Measurements from ENCODE around the gene TNFAIP2. TPM values are rescaled to one million over a fixed set of nuclear protein-coding genes. Genes with fewer than 3 reads are reported as not detected.

Gene TNFAIP2
- total RNA-seq, 2 experiments from 2014 or later: not detected

GRCh38 chr14:103142721-103143302, 19.6 kb downstream of the TNFAIP2 start:
- Histone ChIP-seq H3K4me1 (ENCODE audit: insufficient read depth, low read length, poor library complexity, severe bottlenecking) (peaks cover 34% of the 10 kb centered on the region), H3K4me2 (ENCODE audit: low read length) (peak overlapping the region; percentile 73; the same call in 1 of the 2 replicates), H3K79me2 (ENCODE audit: insufficient read depth, low read depth, low read length) (no peaks in the 10 kb centered on the region), H3K27ac (ENCODE audit: low read depth, low read length, poor library complexity, severe bottlenecking) (no peak overlapping the region), H2AFZ (ENCODE audit: low read length) (no peak overlapping the region), H3K36me3 (ENCODE audit: insufficient read depth, low read length) (no peaks in the 10 kb centered on the region), H3K9me3 (ENCODE audit: low read length) (no peaks in the 10 kb centered on the region), H3K4me3 (ENCODE audit: low read depth, low read length, poor library complexity, severe bottlenecking) (no peak overlapping the region), H4K20me1 (ENCODE audit: insufficient read depth, low read length) (no peaks in the 10 kb centered on the region), H3K9me2 (ENCODE audit: insufficient read depth, low read length) (no peaks in the 10 kb centered on the region)
- no TSS peak for BruUV-seq (replicated peaks)
- TF ChIP-seq EZH2phosphoT487 (IDR thresholded peaks at IDR 0.05; ENCODE audit: borderline replicate concordance, low read depth, low read length) (no peak), CTCF (conservative IDR thresholded peaks at IDR 0.05; ENCODE audit: low read length) (no peak)
- ChIA-PET POLR2A (no interaction called here), CTCF (ENCODE audit: unreplicated experiment) (interaction anchor here (3.2 kb wide), 1 partner anchor 38 kb away, joined by 24 read pairs; no protein-coding TSS in a partner anchor)
- intact Hi-C loops (cut with micrococcal nuclease; ENCODE audit: unreplicated experiment): no loop called here
- DNase-seq (ENCODE audit: low spot score): no peak

GRCh38 chr14:103143506-103143905, 20.2 kb downstream of the TNFAIP2 start:
- H3K9me3 ChIP-seq (ENCODE audit: low read length): no peaks in the 10 kb centered on the region
- intact Hi-C loops (cut with micrococcal nuclease; ENCODE audit: unreplicated experiment): no loop called here

More at GRCh38 chr14:103143506-103143905, 20.2 kb downstream of the TNFAIP2 start:
- no peak overlapping the region for H2AFZ ChIP-seq (ENCODE audit: low read length)
- H3K4me2 ChIP-seq (ENCODE audit: low read length): no peak overlapping the region
- no peak overlapping the region for H3K27ac ChIP-seq (ENCODE audit: low read depth, low read length, poor library complexity, severe bottlenecking)
- ChIA-PET CTCF (ENCODE audit: unreplicated experiment) (no interaction called here), POLR2A (no interaction called here)
- DNase-seq (ENCODE audit: low spot score): no peak
- no TSS peak for BruUV-seq (replicated peaks)
- H3K79me2 ChIP-seq (ENCODE audit: insufficient read depth, low read depth, low read length): no peaks in the 10 kb centered on the region
- TF ChIP-seq EZH2phosphoT487 (IDR thresholded peaks at IDR 0.05; ENCODE audit: borderline replicate concordance, low read depth, low read length) (no peak), CTCF (conservative IDR thresholded peaks at IDR 0.05; ENCODE audit: low read length) (no peak)
- no peaks in the 10 kb centered on the region for H3K36me3 ChIP-seq (ENCODE audit: insufficient read depth, low read length)
- H3K4me3 ChIP-seq (ENCODE audit: low read depth, low read length, poor library complexity, severe bottlenecking): no peak overlapping the region
- peaks cover 34% of the 10 kb centered on the region for H3K4me1 ChIP-seq (ENCODE audit: insufficient read depth, low read length, poor library complexity, severe bottlenecking)
- H3K9me2 ChIP-seq (ENCODE audit: insufficient read depth, low read length): no peaks in the 10 kb centered on the region
- H4K20me1 ChIP-seq (ENCODE audit: insufficient read depth, low read length): no peaks in the 10 kb centered on the region
